H1 (cell line): ENCODE results near the gene HIVEP3. TPM values are rescaled to one million over a fixed set of nuclear protein-coding genes. Genes with fewer than 3 reads are reported as not detected.

Source experiments
- CHD2 ChIP-seq: IDR thresholded peaks from 2 replicates; pipeline ENCODE4 v1.6.1; 2012; ENCODE audit warnings: low read length, improper control_type of control experiment
- CREB1 ChIP-seq: IDR thresholded peaks from 2 replicates; pipeline ENCODE4 v1.6.1; 2012; ENCODE audit warnings: inconsistent platforms
- E2F6 ChIP-seq: IDR thresholded peaks from 2 replicates; pipeline ENCODE4 v1.6.1; 2012; ENCODE audit warnings: inconsistent platforms
- RBBP5 ChIP-seq: IDR thresholded peaks from 2 replicates; pipeline ENCODE4 v1.7.1; 2012; ENCODE audit warnings: low read depth, mild to moderate bottlenecking, inconsistent platforms, low read length, moderate library complexity, borderline replicate concordance
- polyA plus RNA-seq, 7 experiments: library from polyadenylated mRNA; depleted of rRNA in 3 of 7; stranded (reverse) in 5 of 7; unstranded in 2 of 7; fragments of >200 nt in 5 of 7; fragments of 200-250 nt in 2 of 7; gene quantifications; 1 replicate in 5 of 7; 2 replicates in 1 of 7; 4 replicates in 1 of 7; pipeline versions ENCODE4 v1.2.1 to v1.2.3, GENCODE V29; 2011 to 2013; ENCODE audit warnings: missing spikeins in 2 of 7, mixed read lengths in 2 of 7
- total RNA-seq: library from RNA; stranded (reverse); fragmentation: NEBNext Ultra II Directional; extraction: Animal tissue kit (Norgen Biotek cat#: 25700); gene quantifications from 2 replicates; pipeline ENCODE4 v1.2.1, GENCODE V29; 2021
- TF ChIP-seq, protein P1 (sequence below), 3 experiments: IDR thresholded peaks; 1 replicate in 2 of 3; 2 replicates in 1 of 3; pipeline versions ENCODE4 v1.5.1 to v1.6.1; 2011; ENCODE audit warnings: low read length in 3 of 3, mild to moderate bottlenecking in 3 of 3, inconsistent platforms in 2 of 3, low read depth in 1 of 3, moderate library complexity in 1 of 3; ENCODE audit not compliant: insufficient read depth in 1 of 3; ENCODE audit errors: control extremely low read depth in 1 of 3

The HIVEP3 gene
- total and polyA plus RNA-seq, 2 of the 8 experiments (the other 6 are each of a cell fraction or from before 2014, with no cell fraction given) = 0.24 to 0.69 TPM

DNA sequence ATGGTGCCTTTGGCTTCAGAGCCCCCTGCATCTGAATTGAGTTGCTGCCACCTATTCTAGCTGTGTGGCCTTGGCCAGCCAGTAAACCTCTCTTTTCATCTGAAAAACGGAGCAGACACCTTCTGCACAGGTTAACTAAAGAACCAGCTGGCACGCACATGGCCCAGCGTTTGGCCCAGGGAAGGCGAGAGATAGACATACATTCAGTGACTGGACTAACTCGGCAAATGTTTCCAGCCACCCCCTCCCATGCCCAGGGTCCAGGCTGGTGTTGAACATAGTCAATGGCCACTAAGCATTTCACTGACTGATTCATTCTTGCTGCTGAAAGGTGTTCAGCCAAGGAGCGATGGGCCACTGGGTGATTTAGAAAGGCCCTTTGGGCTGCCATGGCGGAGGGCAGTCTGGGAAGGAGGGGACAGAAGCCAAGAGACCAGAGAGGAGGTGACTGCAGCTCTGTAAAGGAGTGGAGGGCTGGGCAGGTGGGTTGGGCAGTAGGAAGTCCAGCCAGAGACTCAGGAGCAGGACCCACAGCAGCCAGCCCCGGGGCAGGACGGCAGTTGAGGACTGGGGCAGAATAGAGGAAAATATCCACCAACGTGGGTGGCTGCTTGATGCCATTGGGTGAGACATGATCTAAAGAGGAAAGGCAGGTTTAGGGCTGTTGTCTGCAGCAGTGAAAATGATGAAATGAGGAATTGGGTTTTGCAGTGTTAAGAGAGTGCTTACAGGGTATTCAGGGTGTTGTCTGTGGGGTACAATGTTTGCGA is 184.3 kb downstream of the HIVEP3 start (continued):
- TF ChIP-seq, protein P1, sequence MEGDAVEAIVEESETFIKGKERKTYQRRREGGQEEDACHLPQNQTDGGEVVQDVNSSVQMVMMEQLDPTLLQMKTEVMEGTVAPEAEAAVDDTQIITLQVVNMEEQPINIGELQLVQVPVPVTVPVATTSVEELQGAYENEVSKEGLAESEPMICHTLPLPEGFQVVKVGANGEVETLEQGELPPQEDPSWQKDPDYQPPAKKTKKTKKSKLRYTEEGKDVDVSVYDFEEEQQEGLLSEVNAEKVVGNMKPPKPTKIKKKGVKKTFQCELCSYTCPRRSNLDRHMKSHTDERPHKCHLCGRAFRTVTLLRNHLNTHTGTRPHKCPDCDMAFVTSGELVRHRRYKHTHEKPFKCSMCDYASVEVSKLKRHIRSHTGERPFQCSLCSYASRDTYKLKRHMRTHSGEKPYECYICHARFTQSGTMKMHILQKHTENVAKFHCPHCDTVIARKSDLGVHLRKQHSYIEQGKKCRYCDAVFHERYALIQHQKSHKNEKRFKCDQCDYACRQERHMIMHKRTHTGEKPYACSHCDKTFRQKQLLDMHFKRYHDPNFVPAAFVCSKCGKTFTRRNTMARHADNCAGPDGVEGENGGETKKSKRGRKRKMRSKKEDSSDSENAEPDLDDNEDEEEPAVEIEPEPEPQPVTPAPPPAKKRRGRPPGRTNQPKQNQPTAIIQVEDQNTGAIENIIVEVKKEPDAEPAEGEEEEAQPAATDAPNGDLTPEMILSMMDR (IDR thresholded peaks at IDR 0.05; ENCODE audit: control extremely low read depth in 1 of 3, insufficient read depth in 1 of 3, low read depth in 1 of 3, low read length in 3 of 3) = no peak
- no peak for TF ChIP-seq E2F6
- TF ChIP-seq CREB1 = no peak
- no peak for TF ChIP-seq CHD2
- TF ChIP-seq RBBP5 = no peak
